Loucy (cell line): ENCODE measurements around the gene IFT27.

Source experiments
- H2AFZ ChIP-seq: fragments of 200-600 bp; sonication (generic); 2 replicates; pipeline ENCODE4 v1.6.0; 2016; ENCODE audit warnings: antibody characterized with exemption, mild to moderate bottlenecking, low read length, moderate library complexity
- H3F3A ChIP-seq: fragments of 200-600 bp; 2 replicates; pipeline ENCODE4 v1.6.0; 2016; ENCODE audit warnings: antibody characterized with exemption, low read depth, mild to moderate bottlenecking
- H3K27me3 ChIP-seq: fragments of 200-600 bp; sonication (generic); 2 replicates; pipeline ENCODE4 v1.6.1; 2014; ENCODE audit warnings: low read length, mild to moderate bottlenecking; ENCODE audit not compliant: insufficient read depth, poor library complexity, severe bottlenecking
- H3K36me3 ChIP-seq: fragments of 200-600 bp; sonication (generic); 2 replicates; pipeline ENCODE4 v1.6.1; 2016; ENCODE audit warnings: low read length; ENCODE audit not compliant: insufficient read depth
- H3K4me1 ChIP-seq: fragments of 200-600 bp; sonication (generic); 2 replicates; pipeline ENCODE4 v1.5.1; 2014; ENCODE audit warnings: low read length, mild to moderate bottlenecking; ENCODE audit not compliant: insufficient read depth, poor library complexity, severe bottlenecking
- H3K4me2 ChIP-seq: fragments of 200-600 bp; sonication (generic); 2 replicates; pipeline ENCODE4 v1.6.0; 2014; ENCODE audit warnings: antibody characterized with exemption, low read length, low read depth, mild to moderate bottlenecking; ENCODE audit not compliant: poor library complexity, severe bottlenecking
- H3K4me3 ChIP-seq: fragments of 200-600 bp; sonication (generic); 2 replicates; pipeline ENCODE4 v1.5.1; 2014; ENCODE audit warnings: low read length, mild to moderate bottlenecking, mixed read lengths; ENCODE audit not compliant: poor library complexity, severe bottlenecking
- H3K79me2 ChIP-seq: fragments of 200-600 bp; sonication (generic); 2 replicates; pipeline ENCODE4 v1.6.1; 2014; ENCODE audit warnings: low read length; ENCODE audit not compliant: insufficient read depth
- H3K9ac ChIP-seq: fragments of 200-600 bp; sonication (generic); 2 replicates; pipeline ENCODE4 v1.6.0; 2014; ENCODE audit warnings: mild to moderate bottlenecking, low read depth, low read length, moderate library complexity; ENCODE audit not compliant: poor library complexity, severe bottlenecking
- H3K9me2 ChIP-seq: fragments of 200-600 bp; sonication (generic); replicated peaks from 2 replicates; pipeline ENCODE4 v1.6.1; 2016; ENCODE audit warnings: low read depth, low read length, mixed read lengths
- H3K9me3 ChIP-seq: fragments of 200-600 bp; sonication (generic); 2 replicates; pipeline ENCODE4 v1.6.1; 2014; ENCODE audit warnings: mild to moderate bottlenecking, antibody characterized with exemption, low read length, low read depth; ENCODE audit not compliant: insufficient read depth
- H4K20me1 ChIP-seq: fragments of 200-600 bp; sonication (generic); 2 replicates; pipeline ENCODE4 v1.6.0; 2014; ENCODE audit warnings: antibody characterized with exemption, low read length, mild to moderate bottlenecking; ENCODE audit not compliant: insufficient read depth, poor library complexity, severe bottlenecking
- CTCF ChIP-seq: fragments of 200-600 bp; sonication (generic); conservative IDR thresholded peaks from 2 replicates; pipeline ENCODE4 v1.5.1; 2014; ENCODE audit warnings: mild to moderate bottlenecking, antibody characterized with exemption, low read length
- EZH2phosphoT487 ChIP-seq: fragments of 200-600 bp; IDR thresholded peaks from 2 replicates; pipeline ENCODE4 v1.6.1; 2018; ENCODE audit warnings: antibody characterized with exemption, mild to moderate bottlenecking, moderate library complexity, borderline replicate concordance

Gene IFT27

DNA sequence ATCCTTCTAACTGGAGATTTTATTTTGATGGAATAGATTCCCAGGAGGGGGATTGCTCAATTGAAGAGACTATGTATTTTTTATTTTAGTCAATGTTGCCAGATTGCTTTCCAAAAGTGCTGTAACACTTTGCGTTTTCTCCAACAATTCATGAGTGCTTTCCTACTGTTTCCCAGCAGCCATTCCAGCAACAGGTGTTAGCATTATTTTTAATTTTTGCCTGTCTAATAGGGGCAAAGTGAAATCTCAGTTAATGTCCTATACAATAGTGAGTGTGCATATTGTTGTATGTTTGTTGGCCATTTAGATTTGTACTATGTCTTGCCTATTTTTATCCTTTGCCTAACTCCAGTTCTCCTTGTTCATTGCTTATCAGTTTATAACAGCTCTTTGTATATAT is 60.3 kb downstream of the IFT27 start:
- Histone ChIP-seq H3K9me2 (no peaks in the 10 kb centered on the region), H3K4me2 (no peak overlapping the region), H3F3A (no peaks in the 10 kb centered on the region), H3K4me1 (no peaks in the 10 kb centered on the region), H3K9me3 (no peaks in the 10 kb centered on the region), H3K9ac (no peak overlapping the region), H3K79me2 (no peaks in the 10 kb centered on the region), H3K4me3 (no peak overlapping the region), H3K27me3 (no peaks in the 10 kb centered on the region), H4K20me1 (no peaks in the 10 kb centered on the region), H2AFZ (no peak overlapping the region), H3K36me3 (no peaks in the 10 kb centered on the region)
- TF ChIP-seq CTCF, result no peak
- no peak for TF ChIP-seq EZH2phosphoT487

DNA sequence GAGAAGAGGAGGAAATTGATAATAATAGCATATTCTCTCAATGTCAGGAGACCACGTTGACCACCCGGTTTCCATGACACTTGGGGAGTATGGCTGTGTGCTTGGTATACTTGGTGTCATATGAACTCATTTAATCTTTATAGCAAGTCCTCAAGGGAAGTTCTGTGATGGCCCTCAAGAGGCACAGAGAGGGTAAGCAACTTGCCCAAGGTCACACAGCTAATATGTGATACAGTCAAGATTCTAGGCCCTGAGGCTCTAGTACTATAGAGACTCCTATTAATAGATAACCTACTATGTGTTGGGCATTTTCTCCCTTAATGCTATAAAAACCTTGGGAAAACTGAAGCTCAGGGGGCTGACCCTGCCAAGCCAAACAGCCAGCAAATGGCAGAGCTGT is 61.8 kb downstream of the IFT27 start:
- TF ChIP-seq CTCF (no peak), EZH2phosphoT487 (no peak)
- Histone ChIP-seq H3K9me3 (no peaks in the 10 kb centered on the region), H3F3A (no peaks in the 10 kb centered on the region), H3K9ac (no peak overlapping the region), H2AFZ (no peak overlapping the region), H3K4me1 (no peaks in the 10 kb centered on the region), H3K4me2 (no peak overlapping the region), H3K79me2 (no peaks in the 10 kb centered on the region), H3K4me3 (no peak overlapping the region), H3K9me2 (no peaks in the 10 kb centered on the region), H3K27me3 (no peaks in the 10 kb centered on the region), H3K36me3 (no peaks in the 10 kb centered on the region), H4K20me1 (no peaks in the 10 kb centered on the region)

GRCh38 chr22:36713436-36713835 is 62.5 kb downstream of the IFT27 start:
- no peak overlapping the region for H3K4me3 ChIP-seq
- H3K27me3 ChIP-seq, result no peaks in the 10 kb centered on the region
- no peaks in the 10 kb centered on the region for H3K4me1 ChIP-seq
- H3K79me2 ChIP-seq, result no peaks in the 10 kb centered on the region
- TF ChIP-seq CTCF (no peak), EZH2phosphoT487 (no peak)
- H3K9me3 ChIP-seq, result no peaks in the 10 kb centered on the region
- H3K4me2 ChIP-seq, result no peak overlapping the region
- H3K9ac ChIP-seq, result no peak overlapping the region
- H2AFZ ChIP-seq, result no peak overlapping the region
- no peaks in the 10 kb centered on the region for H3F3A ChIP-seq
- no peaks in the 10 kb centered on the region for H3K36me3 ChIP-seq
- H4K20me1 ChIP-seq, result no peaks in the 10 kb centered on the region
- H3K9me2 ChIP-seq, result no peaks in the 10 kb centered on the region
